Astrocyte of the cerebellum (primary cell): ENCODE measurements around the gene RIMS1.

Source experiments
- DNase-seq: peaks from one replicate; pipeline ENCODE4 v3.0.0-alpha.2; 2011; ENCODE audit warnings: low read depth
- H3K4me3 ChIP-seq: 2 replicates; pipeline ENCODE4 v1.5.1; 2011; ENCODE audit warnings: mild to moderate bottlenecking, low read depth, low read length, moderate library complexity
- in situ Hi-C: cut with HindIII; loops from 2 replicates; pipeline ENCODE4 v1.10.0; 2017; ENCODE audit warnings: low sequenced_read_pairs
- TF ChIP-seq, protein P1 (sequence below): IDR thresholded peaks from 2 replicates; pipeline ENCODE4 v1.5.1; 2012; ENCODE audit warnings: low read length, low read depth, moderate library complexity, mild to moderate bottlenecking; ENCODE audit errors: missing control alignments

RIMS1 gene

DNA sequence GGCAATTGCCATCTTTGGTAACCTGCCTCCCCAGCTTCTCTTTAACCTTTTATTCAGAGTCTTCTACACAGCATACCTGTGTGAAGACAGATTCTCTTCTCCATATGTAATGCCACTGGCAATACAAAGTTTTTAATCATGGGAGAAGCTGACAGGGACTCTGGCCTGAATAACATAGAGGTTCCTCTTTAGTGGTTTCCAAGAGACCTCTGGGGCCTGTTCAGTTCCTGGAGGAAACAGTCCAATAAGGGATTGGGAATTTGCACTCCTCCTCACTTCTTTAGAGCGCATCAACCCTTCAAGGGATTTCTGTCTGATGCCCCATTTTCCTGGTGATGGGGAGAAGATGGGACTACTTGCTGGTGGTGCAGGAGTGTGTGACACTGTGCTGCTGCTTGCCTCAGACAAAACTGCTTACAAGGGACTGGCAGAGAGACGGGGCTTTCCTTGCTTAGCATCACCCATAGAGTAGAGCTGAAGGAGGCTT, 1.4 kb downstream of the RIMS1 start:
- TF ChIP-seq, protein P1, sequence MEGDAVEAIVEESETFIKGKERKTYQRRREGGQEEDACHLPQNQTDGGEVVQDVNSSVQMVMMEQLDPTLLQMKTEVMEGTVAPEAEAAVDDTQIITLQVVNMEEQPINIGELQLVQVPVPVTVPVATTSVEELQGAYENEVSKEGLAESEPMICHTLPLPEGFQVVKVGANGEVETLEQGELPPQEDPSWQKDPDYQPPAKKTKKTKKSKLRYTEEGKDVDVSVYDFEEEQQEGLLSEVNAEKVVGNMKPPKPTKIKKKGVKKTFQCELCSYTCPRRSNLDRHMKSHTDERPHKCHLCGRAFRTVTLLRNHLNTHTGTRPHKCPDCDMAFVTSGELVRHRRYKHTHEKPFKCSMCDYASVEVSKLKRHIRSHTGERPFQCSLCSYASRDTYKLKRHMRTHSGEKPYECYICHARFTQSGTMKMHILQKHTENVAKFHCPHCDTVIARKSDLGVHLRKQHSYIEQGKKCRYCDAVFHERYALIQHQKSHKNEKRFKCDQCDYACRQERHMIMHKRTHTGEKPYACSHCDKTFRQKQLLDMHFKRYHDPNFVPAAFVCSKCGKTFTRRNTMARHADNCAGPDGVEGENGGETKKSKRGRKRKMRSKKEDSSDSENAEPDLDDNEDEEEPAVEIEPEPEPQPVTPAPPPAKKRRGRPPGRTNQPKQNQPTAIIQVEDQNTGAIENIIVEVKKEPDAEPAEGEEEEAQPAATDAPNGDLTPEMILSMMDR, result no peak
- no peak for DNase-seq
- peak overlapping the region; percentile 4 for H3K4me3 ChIP-seq
- in situ Hi-C loops, result no loop called here

DNA sequence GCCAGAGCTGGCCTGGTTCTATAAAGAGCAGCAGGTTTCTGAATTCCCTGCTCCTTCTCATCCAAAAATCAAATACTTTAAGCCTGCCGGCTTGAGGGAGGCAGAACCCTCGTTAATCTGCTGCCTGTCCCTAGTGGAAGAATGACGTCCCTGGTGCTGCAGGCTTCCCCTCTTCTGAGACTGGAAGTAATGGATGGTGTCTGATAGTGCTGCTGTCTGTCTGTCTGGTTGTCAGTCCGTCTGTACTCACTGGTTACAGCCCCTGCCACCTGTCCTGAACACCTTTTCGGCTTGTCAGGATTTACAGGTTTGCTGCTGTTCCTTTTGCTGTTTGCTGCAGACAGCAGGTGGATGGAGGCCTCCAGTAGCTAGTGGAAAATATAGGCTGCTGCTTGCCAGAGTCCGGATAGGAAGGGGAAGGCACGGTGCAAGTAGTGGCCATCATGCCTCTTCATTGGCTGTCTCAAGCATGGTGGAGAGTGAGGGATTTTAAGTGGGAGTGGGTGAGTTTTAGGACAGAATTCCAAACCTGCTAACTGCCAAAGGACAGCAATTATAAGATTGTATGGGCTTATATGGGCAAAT, 2.5 kb downstream of the RIMS1 start:
- in situ Hi-C loops, result no loop called here
- DNase-seq, result no peak
- TF ChIP-seq, protein P1, result no peak
- H3K4me3 ChIP-seq, result no peak overlapping the region

DNA sequence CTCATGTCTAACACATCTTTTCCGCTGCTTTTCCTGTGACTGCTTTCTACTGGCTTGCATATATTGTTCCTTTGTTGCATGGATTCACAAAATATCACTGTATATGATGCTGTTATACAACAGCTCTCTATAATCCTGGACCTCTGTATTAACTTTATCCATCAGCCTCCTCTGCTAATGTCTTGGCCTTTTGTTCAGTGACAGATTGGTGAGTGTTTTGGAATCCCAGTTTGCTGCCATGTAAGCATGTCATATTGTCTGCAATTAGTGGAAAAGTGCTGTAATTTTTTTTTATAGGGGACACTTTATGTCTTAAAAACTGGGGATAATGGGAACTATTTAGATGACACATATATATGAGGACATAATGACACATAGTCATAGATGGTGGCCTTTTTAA, 3.0 kb downstream of the RIMS1 start:
- TF ChIP-seq, protein P1, result no peak
- in situ Hi-C loops, result no loop called here
- H3K4me3 ChIP-seq, result no peak overlapping the region
- DNase-seq, result no peak

DNA sequence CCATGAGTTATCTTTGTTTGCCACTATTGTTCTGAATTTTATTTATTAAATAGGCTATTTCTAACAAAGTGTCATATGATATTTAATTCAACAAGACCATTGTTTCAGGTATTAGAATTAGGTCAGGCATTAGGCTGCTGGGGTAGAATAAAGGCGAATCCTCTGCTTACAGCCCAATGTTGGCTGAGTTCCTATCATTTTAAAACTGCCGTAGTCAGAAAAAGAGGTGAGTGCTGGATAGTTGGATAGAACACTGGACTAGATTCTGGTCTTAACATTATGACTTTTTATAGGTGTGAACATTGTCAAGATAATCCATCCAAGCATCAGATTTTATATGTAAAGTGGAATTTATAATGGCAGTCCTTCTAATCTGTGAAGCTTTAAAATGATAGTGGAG, 6.3 kb downstream of the RIMS1 start:
- TF ChIP-seq, protein P1, result no peak
- in situ Hi-C loops, result no loop called here
- no peak for DNase-seq
- no peak overlapping the region for H3K4me3 ChIP-seq

DNA sequence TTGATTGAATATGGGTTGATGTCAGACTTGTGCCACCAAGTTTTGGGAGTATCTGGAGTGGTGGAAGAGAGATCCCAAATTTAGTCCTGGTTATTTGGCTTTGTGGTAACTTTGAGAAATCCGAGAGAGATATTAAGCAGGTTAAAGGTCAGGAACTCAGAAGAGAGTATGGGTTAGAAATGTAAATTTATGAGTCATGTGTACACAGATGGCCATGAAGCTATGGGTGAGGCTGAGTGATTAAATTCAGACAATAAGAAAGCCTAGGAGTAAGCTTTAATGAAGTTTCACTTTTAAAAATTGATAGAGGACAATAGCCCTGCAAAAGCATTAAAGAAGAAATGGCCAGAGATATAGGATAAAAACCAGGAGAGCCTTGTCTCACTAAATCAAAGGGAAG, 14.3 kb downstream of the RIMS1 start:
- in situ Hi-C loops, result no loop called here
- TF ChIP-seq, protein P1, result no peak
- H3K4me3 ChIP-seq, result no peak overlapping the region
- no peak for DNase-seq

- in situ Hi-C loops, result no loop called here
- TF ChIP-seq, protein P1, result no peak
- DNase-seq, result no peak
- H3K4me3 ChIP-seq, result no peak overlapping the region
These were observed 15.9 kb downstream of the RIMS1 start for GRCh38 chr6:71902261-71902660.
